H1 (cell line): ENCODE measurements around the gene WASL. TPM values are rescaled to one million over a fixed set of nuclear protein-coding genes. Genes with fewer than 3 reads are reported as not detected.
A peak's percentile ranks its signal among the peaks of the same experiment; 100 is the strongest.

ENCODE experiments used
- CTCF ChIA-PET: fragments of 300-600 bp; sonication (Branson Sonifier 250); formaldehyde crosslinking; loops from one replicate; lab custom pipeline; 2021; ENCODE audit not compliant: partially characterized antibody; lab: Charles Lee
- POLR2A ChIA-PET: fragments of 300-600 bp; sonication (Branson Sonifier 250); formaldehyde crosslinking; loops from one replicate; lab custom pipeline; 2021; ENCODE audit warnings: inconsistent platforms; ENCODE audit not compliant: partially characterized antibody; lab: Charles Lee
- DNase-seq, 2 experiments: peaks; one replicate each; pipeline versions ENCODE4 v3.0.0 to v3.0.0-alpha.2; 2010 to 2022; ENCODE audit warnings: low spot score in 2 of 2, low read depth in 1 of 2, mixed read lengths in 1 of 2
- FAIRE-seq: peaks from 2 replicates; lab custom pipeline; 2011; peaks lifted over from hg19 to GRCh38; lab: Jason Lieb, UNC
- H2AFZ ChIP-seq: 2 replicates; pipeline ENCODE4 v1.8.1; 2012; ENCODE audit warnings: low read length, inconsistent platforms
- H2AK5ac ChIP-seq: 2 replicates; pipeline ENCODE4 v1.6.1; 2013; ENCODE audit warnings: low read depth, low read length
- H2BK120ac ChIP-seq: replicated peaks from 2 replicates; pipeline ENCODE3; 2013; ENCODE audit warnings: low read depth, low read length, inconsistent platforms
- H2BK12ac ChIP-seq: 2 replicates; pipeline ENCODE4 v1.6.1; 2013; ENCODE audit warnings: low read depth, low read length
- H2BK15ac ChIP-seq: 2 replicates; pipeline ENCODE4 v1.6.1; 2013; ENCODE audit warnings: low read length
- H2BK20ac ChIP-seq: 2 replicates; pipeline ENCODE4 v1.6.1; 2013; ENCODE audit warnings: low read length
- H2BK5ac ChIP-seq: 2 replicates; pipeline ENCODE4 v1.6.1; 2013; ENCODE audit warnings: low read depth, low read length
- H3K14ac ChIP-seq: 2 replicates; pipeline ENCODE4 v1.6.1; 2013; ENCODE audit warnings: inconsistent platforms; ENCODE audit not compliant: insufficient read length
- H3K18ac ChIP-seq: 2 replicates; pipeline ENCODE4 v1.6.1; 2013; ENCODE audit warnings: low read length; ENCODE audit errors: extremely low read depth
- H3K23ac ChIP-seq: 2 replicates; pipeline ENCODE4 v1.6.1; 2013; ENCODE audit warnings: inconsistent platforms; ENCODE audit not compliant: insufficient read length
- H3K23me2 ChIP-seq: 2 replicates; pipeline ENCODE4 v1.6.1; 2013; ENCODE audit warnings: low read depth, low read length
- H3K27ac ChIP-seq: 2 replicates; pipeline ENCODE4 v1.6.1; 2011; ENCODE audit warnings: low read depth, low read length, inconsistent platforms
- H3K27me3 ChIP-seq, 4 experiments: replicated peaks in 1 of 4; 1 replicate in 1 of 4; 2 replicates in 3 of 4; pipeline versions ENCODE4 v1.6.1 to v1.8.1; 2011 to 2013; ENCODE audit warnings: low read length in 3 of 4, mild to moderate bottlenecking in 3 of 4, inconsistent platforms in 2 of 4, mixed read lengths in 2 of 4, moderate library complexity in 1 of 4; ENCODE audit not compliant: control insufficient read depth in 3 of 4, insufficient read depth in 3 of 4; ENCODE audit errors: extremely low read depth in 1 of 4
- H3K36me3 ChIP-seq, 4 experiments: 2 replicates each; pipeline versions ENCODE4 v1.6.1 to v1.8.1; 2011 to 2013; ENCODE audit warnings: mild to moderate bottlenecking in 4 of 4, low read length in 3 of 4, moderate library complexity in 2 of 4, control low read depth in 1 of 4, inconsistent platforms in 1 of 4; ENCODE audit not compliant: insufficient read depth in 4 of 4, control insufficient read depth in 2 of 4
- H3K4ac ChIP-seq: replicated peaks from 2 replicates; pipeline ENCODE3; 2013; ENCODE audit warnings: low read length, low read depth, mixed read lengths, inconsistent platforms; ENCODE audit not compliant: insufficient read length
- H3K4me1 ChIP-seq, 4 experiments: replicated peaks in 1 of 4; 1 replicate in 1 of 4; 2 replicates in 3 of 4; pipeline versions ENCODE4 v1.6.1 to v1.8.1; 2011 to 2013; ENCODE audit warnings: low read length in 3 of 4, inconsistent platforms in 2 of 4, mixed read lengths in 1 of 4; ENCODE audit not compliant: insufficient read depth in 4 of 4, control insufficient read depth in 3 of 4
- H3K4me2 ChIP-seq, 2 experiments: 2 replicates each; pipeline versions ENCODE4 v1.6.1 to v1.8.1; 2011 to 2013; ENCODE audit warnings: low read depth in 2 of 2, low read length in 2 of 2, control low read depth in 1 of 2, inconsistent platforms in 1 of 2, mild to moderate bottlenecking in 1 of 2; ENCODE audit not compliant: insufficient read depth in 1 of 2
- H3K4me3 ChIP-seq, 4 experiments: fragments of 200-600, 300-600 bp in 1 of 4; sonication (generic), shearing (Covaris generic), sonication (Bioruptor Twin) in 1 of 4; 2 replicates each; pipeline versions ENCODE4 v1.5.1 to v1.8.1; 2011 to 2016; ENCODE audit warnings: low read length in 4 of 4, low read depth in 3 of 4, control low read depth in 2 of 4, inconsistent platforms in 2 of 4, mild to moderate bottlenecking in 2 of 4, mixed read lengths in 1 of 4, moderate library complexity in 1 of 4; ENCODE audit not compliant: insufficient read depth in 2 of 4; ENCODE audit errors: extremely low read depth in 1 of 4
- H3K56ac ChIP-seq: replicated peaks from 2 replicates; pipeline ENCODE3; 2013; ENCODE audit warnings: low read depth, mild to moderate bottlenecking, mixed read lengths, low read length, inconsistent platforms; ENCODE audit not compliant: insufficient read length
- H3K79me1 ChIP-seq: 2 replicates; pipeline ENCODE4 v1.6.1; 2013; ENCODE audit warnings: low read depth, low read length, control low read depth
- H3K79me2 ChIP-seq, 2 experiments: 2 replicates each; pipeline versions ENCODE4 v1.6.1 to v1.8.1; 2012 to 2013; ENCODE audit warnings: low read length in 2 of 2, mild to moderate bottlenecking in 2 of 2, inconsistent platforms in 1 of 2; ENCODE audit not compliant: insufficient read depth in 2 of 2, control insufficient read depth in 1 of 2
- H3K9ac ChIP-seq, 4 experiments: replicated peaks in 1 of 4; 1 replicate in 1 of 4; 2 replicates in 3 of 4; pipeline versions ENCODE4 v1.6.1 to v1.8.1; 2011 to 2013; ENCODE audit warnings: low read depth in 3 of 4, low read length in 3 of 4, control low read depth in 2 of 4, mild to moderate bottlenecking in 2 of 4, moderate library complexity in 2 of 4, inconsistent platforms in 1 of 4; ENCODE audit errors: extremely low read depth in 1 of 4
- H3K9me3 ChIP-seq, 2 experiments: 2 replicates each; pipeline versions ENCODE4 v1.6.1 to v1.8.1; 2012 to 2013; ENCODE audit warnings: mild to moderate bottlenecking in 2 of 2, moderate library complexity in 2 of 2, control low read depth in 1 of 2, inconsistent platforms in 1 of 2, low read depth in 1 of 2, low read length in 1 of 2, mixed read lengths in 1 of 2; ENCODE audit not compliant: insufficient read depth in 2 of 2
- H4K20me1 ChIP-seq, 2 experiments: replicated peaks in 1 of 2; 2 replicates each; pipeline versions ENCODE3 to v1.8.1; 2011 to 2013; ENCODE audit warnings: inconsistent platforms in 2 of 2, low read length in 2 of 2, mild to moderate bottlenecking in 1 of 2; ENCODE audit not compliant: insufficient read depth in 2 of 2, control insufficient read depth in 1 of 2
- H4K5ac ChIP-seq: 2 replicates; pipeline ENCODE4 v1.6.1; 2013; ENCODE audit warnings: low read length, low read depth, mixed read lengths, inconsistent platforms; ENCODE audit not compliant: insufficient read length
- H4K8ac ChIP-seq: 2 replicates; pipeline ENCODE4 v1.8.0; 2013; ENCODE audit warnings: mild to moderate bottlenecking, moderate library complexity, low read length, inconsistent platforms; ENCODE audit not compliant: insufficient read depth; ENCODE audit errors: extremely low read depth
- H4K91ac ChIP-seq: replicated peaks from 2 replicates; pipeline ENCODE3; 2013; ENCODE audit warnings: low read length, mixed read lengths, inconsistent platforms; ENCODE audit not compliant: insufficient read length
- BCL11A ChIP-seq, 2 experiments: IDR thresholded peaks; one replicate each; pipeline ENCODE4 v1.6.1; 2011; ENCODE audit warnings: low read depth in 2 of 2, low read length in 2 of 2, mild to moderate bottlenecking in 2 of 2
- CBX5 ChIP-seq: fragments of 300-800, 300-1000 bp; sonication (generic); IDR thresholded peaks from 2 replicates; pipeline ENCODE4 v1.7.1; 2016; ENCODE audit warnings: antibody characterized with exemption, low read length, low read depth
- E2F6 ChIP-seq: IDR thresholded peaks from 2 replicates; pipeline ENCODE4 v1.6.1; 2012; ENCODE audit warnings: inconsistent platforms
- JUND ChIP-seq: IDR thresholded peaks from 2 replicates; pipeline ENCODE4 v1.6.1; 2011; ENCODE audit warnings: mild to moderate bottlenecking, improper control_type of control experiment, low read length
- WGBS, 2 experiments: shearing (Covaris generic) in 1 of 2; methylation state at CpG; one replicate each; pipeline versions ENCODE4 v1.1.6 to v1.1.7; 2013 to 2015; ENCODE audit warnings: low lambda C conversion rate in 2 of 2, mixed read lengths in 2 of 2, inconsistent platforms in 1 of 2, low coverage in 1 of 2, missing lambda C conversion rate in 1 of 2; ENCODE audit not compliant: insufficient replicate concordance in 2 of 2, insufficient coverage in 1 of 2, insufficient read length in 1 of 2; ENCODE audit errors: extremely low coverage in 1 of 2, missing lambda C conversion rate in 1 of 2; 5-methylcytosine and 5-hydroxymethylcytosine counted together
- polyA plus RNA-seq, 7 experiments: library from polyadenylated mRNA; depleted of rRNA in 3 of 7; stranded (reverse) in 5 of 7; unstranded in 2 of 7; fragments of >200 nt in 5 of 7; fragments of 200-250 nt in 2 of 7; gene quantifications; 1 replicate in 5 of 7; 2 replicates in 1 of 7; 4 replicates in 1 of 7; pipeline versions ENCODE4 v1.2.1 to v1.2.3, GENCODE V29; 2011 to 2013; ENCODE audit warnings: missing spikeins in 2 of 7, mixed read lengths in 2 of 7
- total RNA-seq: library from RNA; stranded (reverse); fragmentation: NEBNext Ultra II Directional; extraction: Animal tissue kit (Norgen Biotek cat#: 25700); gene quantifications from 2 replicates; pipeline ENCODE4 v1.2.1, GENCODE V29; 2021
- TF ChIP-seq, protein P1 (sequence below): IDR thresholded peaks from 2 replicates; pipeline ENCODE4 v1.6.1; 2011; ENCODE audit warnings: low read length, improper control_type of control experiment
- TF ChIP-seq, protein P2 (sequence below): IDR thresholded peaks from 2 replicates; pipeline ENCODE4 v1.6.1; 2011; ENCODE audit warnings: low read depth, mild to moderate bottlenecking, low read length; ENCODE audit not compliant: insufficient read depth

Gene WASL
- total and polyA plus RNA-seq, 2 of the 8 experiments (the other 6 are each of a cell fraction or from before 2014, with no cell fraction given): 7.7 to 38.9 TPM

DNA sequence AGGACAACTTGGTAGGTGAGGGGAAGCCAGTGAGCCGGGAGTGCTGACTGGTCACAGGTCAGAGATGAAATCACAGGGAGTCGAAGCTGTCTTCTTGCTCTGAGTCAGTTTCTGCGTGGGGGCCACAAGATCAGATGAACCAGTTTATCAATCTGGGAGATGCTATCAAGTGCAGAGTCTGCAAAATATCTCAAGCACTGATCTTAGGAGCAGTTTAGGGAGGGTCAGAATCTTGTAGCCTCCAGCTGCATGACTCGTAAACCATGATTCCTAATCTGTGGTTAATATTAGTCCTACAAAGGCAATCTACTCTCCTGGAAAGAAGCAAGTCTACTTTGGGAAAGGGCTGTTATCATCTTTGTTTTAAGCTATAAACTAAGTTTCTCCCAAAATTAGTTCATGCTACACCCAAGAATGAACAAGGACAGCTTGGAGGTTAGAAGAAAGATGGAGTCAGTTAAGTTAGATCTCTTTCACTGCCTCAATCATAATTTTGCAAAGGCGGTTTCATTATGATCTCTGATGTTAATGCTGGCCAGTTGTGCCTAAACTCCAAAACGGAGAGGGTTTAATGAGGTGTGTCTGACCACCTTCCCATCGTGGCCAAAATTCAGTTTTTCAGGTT lies 101.6 kb downstream of the WASL start:
- Histone ChIP-seq H3K27me3 (no peaks in the 10 kb centered on the region), H3K4me1 (peaks cover 3 to 13% (median 9%) of the 10 kb centered on the region in 4 experiments; a peak in 6 of 7 replicates), H3K14ac (no peak overlapping the region), H2BK120ac (no peak overlapping the region), H3K56ac (no peak overlapping the region), H2AFZ (peak overlapping the region; percentile 70; the same call in 1 of the 2 replicates), H3K79me1 (no peaks in the 10 kb centered on the region), H4K91ac (no peak overlapping the region), H2BK5ac (no peak overlapping the region), H3K79me2 (no peaks in the 10 kb centered on the region), H3K4ac (no peak overlapping the region), H2BK12ac (no peak overlapping the region), H3K23ac (no peak overlapping the region), H3K9me3 (no peaks in the 10 kb centered on the region), H4K5ac (no peak overlapping the region), H2BK20ac (no peak overlapping the region), H3K4me2 (0 out of 4 replicates have a peak overlapping the region, but pooled peaks of 1 of the 2 experiments have one; percentile 3), H3K4me3 (no peak overlapping the region), H3K18ac (no peak overlapping the region), H3K23me2 (no peaks in the 10 kb centered on the region), H2BK15ac (no peak overlapping the region), H2AK5ac (no peak overlapping the region), H3K36me3 (no peaks in the 10 kb centered on the region), H4K20me1 (no peaks in the 10 kb centered on the region), H3K9ac (no peak overlapping the region), H4K8ac (no peak overlapping the region), H3K27ac (no peak overlapping the region)
- TF ChIP-seq CBX5 (no peak), BCL11A (IDR thresholded peaks at IDR 0.05; ENCODE audit: low read depth in 2 of 2, low read length in 2 of 2) (no peak), JUND (no peak), E2F6 (no peak)
- TF ChIP-seq, protein P1, sequence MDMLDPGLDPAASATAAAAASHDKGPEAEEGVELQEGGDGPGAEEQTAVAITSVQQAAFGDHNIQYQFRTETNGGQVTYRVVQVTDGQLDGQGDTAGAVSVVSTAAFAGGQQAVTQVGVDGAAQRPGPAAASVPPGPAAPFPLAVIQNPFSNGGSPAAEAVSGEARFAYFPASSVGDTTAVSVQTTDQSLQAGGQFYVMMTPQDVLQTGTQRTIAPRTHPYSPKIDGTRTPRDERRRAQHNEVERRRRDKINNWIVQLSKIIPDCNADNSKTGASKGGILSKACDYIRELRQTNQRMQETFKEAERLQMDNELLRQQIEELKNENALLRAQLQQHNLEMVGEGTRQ: no peak
- TF ChIP-seq, protein P2, sequence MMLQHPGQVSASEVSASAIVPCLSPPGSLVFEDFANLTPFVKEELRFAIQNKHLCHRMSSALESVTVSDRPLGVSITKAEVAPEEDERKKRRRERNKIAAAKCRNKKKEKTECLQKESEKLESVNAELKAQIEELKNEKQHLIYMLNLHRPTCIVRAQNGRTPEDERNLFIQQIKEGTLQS: no peak
- ChIA-PET POLR2A (no interaction called here), CTCF (interaction anchor here (0.8 to 4.7 kb wide), 4 partner anchors 9 to 35 kb away, joined by 3 to 33 read pairs (median 4); partner anchors contain the start of gene LMOD2)
- no peak for FAIRE-seq
- DNase-seq: no peak
- 87% methylated on average over 7 of the region's 7 CpGs; no CpG with 5 or more reads in 1 of the 2 experiments for WGBS, 2 experiments
